ENCODE results near the gene CCNC. TPM values are rescaled to one million over a fixed set of nuclear protein-coding genes. Genes with fewer than 3 reads are reported as not detected.

CCNC gene
- total and polyA plus RNA-seq, 2 experiments from 2014 or later: 108 to 143 TPM

GRCh38 chr6:99589907-99590493 is 21.5 kb upstream of the CCNC start (continued):
- TF ChIP-seq, protein P1, sequence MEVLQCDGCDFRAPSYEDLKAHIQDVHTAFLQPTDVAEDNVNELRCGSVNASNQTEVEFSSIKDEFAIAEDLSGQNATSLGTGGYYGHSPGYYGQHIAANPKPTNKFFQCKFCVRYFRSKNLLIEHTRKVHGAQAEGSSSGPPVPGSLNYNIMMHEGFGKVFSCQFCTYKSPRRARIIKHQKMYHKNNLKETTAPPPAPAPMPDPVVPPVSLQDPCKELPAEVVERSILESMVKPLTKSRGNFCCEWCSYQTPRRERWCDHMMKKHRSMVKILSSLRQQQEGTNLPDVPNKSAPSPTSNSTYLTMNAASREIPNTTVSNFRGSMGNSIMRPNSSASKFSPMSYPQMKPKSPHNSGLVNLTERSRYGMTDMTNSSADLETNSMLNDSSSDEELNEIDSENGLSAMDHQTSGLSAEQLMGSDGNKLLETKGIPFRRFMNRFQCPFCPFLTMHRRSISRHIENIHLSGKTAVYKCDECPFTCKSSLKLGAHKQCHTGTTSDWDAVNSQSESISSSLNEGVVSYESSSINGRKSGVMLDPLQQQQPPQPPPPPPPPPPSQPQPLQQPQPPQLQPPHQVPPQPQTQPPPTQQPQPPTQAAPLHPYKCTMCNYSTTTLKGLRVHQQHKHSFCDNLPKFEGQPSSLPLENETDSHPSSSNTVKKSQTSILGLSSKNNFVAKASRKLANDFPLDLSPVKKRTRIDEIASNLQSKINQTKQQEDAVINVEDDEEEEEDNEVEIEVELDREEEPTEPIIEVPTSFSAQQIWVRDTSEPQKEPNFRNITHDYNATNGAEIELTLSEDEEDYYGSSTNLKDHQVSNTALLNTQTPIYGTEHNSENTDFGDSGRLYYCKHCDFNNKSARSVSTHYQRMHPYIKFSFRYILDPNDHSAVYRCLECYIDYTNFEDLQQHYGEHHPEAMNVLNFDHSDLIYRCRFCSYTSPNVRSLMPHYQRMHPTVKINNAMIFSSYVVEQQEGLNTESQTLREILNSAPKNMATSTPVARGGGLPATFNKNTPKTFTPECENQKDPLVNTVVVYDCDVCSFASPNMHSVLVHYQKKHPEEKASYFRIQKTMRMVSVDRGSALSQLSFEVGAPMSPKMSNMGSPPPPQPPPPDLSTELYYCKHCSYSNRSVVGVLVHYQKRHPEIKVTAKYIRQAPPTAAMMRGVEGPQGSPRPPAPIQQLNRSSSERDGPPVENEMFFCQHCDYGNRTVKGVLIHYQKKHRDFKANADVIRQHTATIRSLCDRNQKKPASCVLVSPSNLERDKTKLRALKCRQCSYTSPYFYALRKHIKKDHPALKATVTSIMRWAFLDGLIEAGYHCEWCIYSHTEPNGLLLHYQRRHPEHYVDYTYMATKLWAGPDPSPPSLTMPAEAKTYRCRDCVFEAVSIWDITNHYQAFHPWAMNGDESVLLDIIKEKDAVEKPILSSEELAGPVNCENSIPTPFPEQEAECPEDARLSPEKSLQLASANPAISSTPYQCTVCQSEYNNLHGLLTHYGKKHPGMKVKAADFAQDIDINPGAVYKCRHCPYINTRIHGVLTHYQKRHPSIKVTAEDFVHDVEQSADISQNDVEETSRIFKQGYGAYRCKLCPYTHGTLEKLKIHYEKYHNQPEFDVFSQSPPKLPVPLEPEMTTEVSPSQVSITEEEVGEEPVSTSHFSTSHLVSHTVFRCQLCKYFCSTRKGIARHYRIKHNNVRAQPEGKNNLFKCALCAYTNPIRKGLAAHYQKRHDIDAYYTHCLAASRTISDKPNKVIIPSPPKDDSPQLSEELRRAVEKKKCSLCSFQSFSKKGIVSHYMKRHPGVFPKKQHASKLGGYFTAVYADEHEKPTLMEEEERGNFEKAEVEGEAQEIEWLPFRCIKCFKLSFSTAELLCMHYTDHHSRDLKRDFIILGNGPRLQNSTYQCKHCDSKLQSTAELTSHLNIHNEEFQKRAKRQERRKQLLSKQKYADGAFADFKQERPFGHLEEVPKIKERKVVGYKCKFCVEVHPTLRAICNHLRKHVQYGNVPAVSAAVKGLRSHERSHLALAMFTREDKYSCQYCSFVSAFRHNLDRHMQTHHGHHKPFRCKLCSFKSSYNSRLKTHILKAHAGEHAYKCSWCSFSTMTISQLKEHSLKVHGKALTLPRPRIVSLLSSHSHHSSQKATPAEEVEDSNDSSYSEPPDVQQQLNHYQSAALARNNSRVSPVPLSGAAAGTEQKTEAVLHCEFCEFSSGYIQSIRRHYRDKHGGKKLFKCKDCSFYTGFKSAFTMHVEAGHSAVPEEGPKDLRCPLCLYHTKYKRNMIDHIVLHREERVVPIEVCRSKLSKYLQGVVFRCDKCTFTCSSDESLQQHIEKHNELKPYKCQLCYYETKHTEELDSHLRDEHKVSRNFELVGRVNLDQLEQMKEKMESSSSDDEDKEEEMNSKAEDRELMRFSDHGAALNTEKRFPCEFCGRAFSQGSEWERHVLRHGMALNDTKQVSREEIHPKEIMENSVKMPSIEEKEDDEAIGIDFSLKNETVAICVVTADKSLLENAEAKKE (CRISPR knock-in tag; IDR thresholded peaks at IDR 0.05): no peak
- TF ChIP-seq EZH2 (IDR thresholded peaks at IDR 0.05; ENCODE audit: low read depth, unreplicated experiment) (no peak), ZNF331 (CRISPR knock-in tag; IDR thresholded peaks at IDR 0.05; ENCODE audit: low read depth) (no peak), CREB1 (CRISPR knock-in tag; IDR thresholded peaks at IDR 0.05; ENCODE audit: low read depth) (no peak), POLR2AphosphoS5 (IDR thresholded peaks at IDR 0.05; ENCODE audit: low read depth) (no peak), CTCF (conservative IDR thresholded peaks at IDR 0.05; ENCODE audit: low read depth in 2 of 2) (no peak), STAT1 (IDR thresholded peaks at IDR 0.05; ENCODE audit: unreplicated experiment) (no peak)

- Histone ChIP-seq H3K27ac (ENCODE audit: low read depth) (no peak overlapping the region), H3K4me1 (ENCODE audit: insufficient read depth) (peaks cover 19% of the 10 kb centered on the region), H3K4me3 (peak overlapping the region; percentile 74), H3K4me2 (peak overlapping the region; percentile 92), H3F3A (replicated peaks; ENCODE audit: low read depth) (peaks cover 17% of the 10 kb centered on the region; the same call in 1 of the 2 replicates), H3K9me2 (ENCODE audit: insufficient read depth) (no peaks in the 10 kb centered on the region), H3K36me3 (ENCODE audit: insufficient read depth) (no peaks in the 10 kb centered on the region), H2AFZ (peak overlapping the region; percentile 95), H3K79me2 (replicated peaks; ENCODE audit: insufficient read depth) (no peaks in the 10 kb centered on the region), H4K20me1 (replicated peaks; ENCODE audit: insufficient read depth) (peaks cover 21% of the 10 kb centered on the region), H3K27me3 (ENCODE audit: insufficient read depth) (peaks cover 94% of the 10 kb centered on the region)
- Mint-ChIP-seq H3K4me1 (peaks cover 21% of the 10 kb centered on the region), H3K4me3 (peak overlapping the region; percentile 78), H3K36me3 (ENCODE audit: low read depth) (no peaks in the 10 kb centered on the region), H3K9me3 (peaks cover 3% of the 10 kb centered on the region; the same call in 1 of the 3 replicates), H3K27ac (no peak overlapping the region), H3K27me3 (ENCODE audit: insufficient read depth, low read depth, poor library complexity) (peaks cover 90% of the 10 kb centered on the region)
- DNase-seq (ENCODE audit: low spot score) (peak; percentile 65), ATAC-seq (peak; percentile 38)
- TF ChIP-seq STAT1 (IDR thresholded peaks at IDR 0.05; ENCODE audit: unreplicated experiment) (no peak), CREB1 (CRISPR knock-in tag; IDR thresholded peaks at IDR 0.05; ENCODE audit: low read depth) (no peak), EZH2phosphoT487 (IDR thresholded peaks at IDR 0.05; ENCODE audit: unreplicated experiment) (no peak), NANOG (IDR thresholded peaks at IDR 0.05; ENCODE audit: borderline replicate concordance) (no peak), POLR2AphosphoS5 (IDR thresholded peaks at IDR 0.05; ENCODE audit: low read depth) (no peak), ETS1 (IDR thresholded peaks at IDR 0.05) (no peak), ZNF114 (CRISPR knock-in tag; IDR thresholded peaks at IDR 0.05) (no peak), JUNB (IDR thresholded peaks at IDR 0.05; ENCODE audit: unreplicated experiment) (no peak)
- TF ChIP-seq, protein P2, sequence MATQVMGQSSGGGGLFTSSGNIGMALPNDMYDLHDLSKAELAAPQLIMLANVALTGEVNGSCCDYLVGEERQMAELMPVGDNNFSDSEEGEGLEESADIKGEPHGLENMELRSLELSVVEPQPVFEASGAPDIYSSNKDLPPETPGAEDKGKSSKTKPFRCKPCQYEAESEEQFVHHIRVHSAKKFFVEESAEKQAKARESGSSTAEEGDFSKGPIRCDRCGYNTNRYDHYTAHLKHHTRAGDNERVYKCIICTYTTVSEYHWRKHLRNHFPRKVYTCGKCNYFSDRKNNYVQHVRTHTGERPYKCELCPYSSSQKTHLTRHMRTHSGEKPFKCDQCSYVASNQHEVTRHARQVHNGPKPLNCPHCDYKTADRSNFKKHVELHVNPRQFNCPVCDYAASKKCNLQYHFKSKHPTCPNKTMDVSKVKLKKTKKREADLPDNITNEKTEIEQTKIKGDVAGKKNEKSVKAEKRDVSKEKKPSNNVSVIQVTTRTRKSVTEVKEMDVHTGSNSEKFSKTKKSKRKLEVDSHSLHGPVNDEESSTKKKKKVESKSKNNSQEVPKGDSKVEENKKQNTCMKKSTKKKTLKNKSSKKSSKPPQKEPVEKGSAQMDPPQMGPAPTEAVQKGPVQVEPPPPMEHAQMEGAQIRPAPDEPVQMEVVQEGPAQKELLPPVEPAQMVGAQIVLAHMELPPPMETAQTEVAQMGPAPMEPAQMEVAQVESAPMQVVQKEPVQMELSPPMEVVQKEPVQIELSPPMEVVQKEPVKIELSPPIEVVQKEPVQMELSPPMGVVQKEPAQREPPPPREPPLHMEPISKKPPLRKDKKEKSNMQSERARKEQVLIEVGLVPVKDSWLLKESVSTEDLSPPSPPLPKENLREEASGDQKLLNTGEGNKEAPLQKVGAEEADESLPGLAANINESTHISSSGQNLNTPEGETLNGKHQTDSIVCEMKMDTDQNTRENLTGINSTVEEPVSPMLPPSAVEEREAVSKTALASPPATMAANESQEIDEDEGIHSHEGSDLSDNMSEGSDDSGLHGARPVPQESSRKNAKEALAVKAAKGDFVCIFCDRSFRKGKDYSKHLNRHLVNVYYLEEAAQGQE (IDR thresholded peaks at IDR 0.05; ENCODE audit: unreplicated experiment): no peak
Measured at GRCh38 chr6:99589290-99589672, 20.8 kb upstream of the CCNC start.

Measured in GM23338 (cell line).